Heart right ventricle (tissue), 16 donors: ENCODE data around the gene COLQ. TPM values are rescaled to one million over a fixed set of nuclear protein-coding genes. Genes with fewer than 3 reads are reported as not detected.
A peak's percentile ranks its signal among the peaks of the same experiment; 100 is the strongest.

Experiments used
- ATAC-seq, 8 donors: fragments of 200-7000 bp; cut with Tn5 transposase; one replicate each; pipeline ENCODE4 v1.9.1; 2020; ENCODE audit warnings: mild to moderate bottlenecking in 8 of 8, moderate library complexity in 8 of 8, moderate number of reproducible peaks in 1 of 8
- DNase-seq, 2 donors: peaks; one replicate each; pipeline ENCODE4 v3.0.0-alpha.2; 2020
- H3K27ac ChIP-seq, 10 donors: fragments of 200-600 bp; sonication (generic) in 2 of 10; one replicate each; pipeline versions ENCODE4 v1.5.0 to v1.8.0; 2020 to 2022; ENCODE audit warnings: mild to moderate bottlenecking in 3 of 10
- H3K27me3 ChIP-seq, 7 donors: fragments of 200-600 bp; one replicate each; pipeline ENCODE4 v1.8.0; 2021 to 2022; ENCODE audit warnings: mild to moderate bottlenecking in 2 of 7
- H3K36me3 ChIP-seq, 9 donors: fragments of 200-600 bp; sonication (generic) in 1 of 9; one replicate each; pipeline versions ENCODE4 v1.5.0 to v1.8.0; 2020 to 2022; ENCODE audit warnings: mild to moderate bottlenecking in 2 of 9
- H3K4me1 ChIP-seq, 9 donors: fragments of 200-600 bp; sonication (generic) in 1 of 9; one replicate each; pipeline versions ENCODE4 v1.5.0 to v1.8.0; 2020 to 2022; ENCODE audit warnings: mild to moderate bottlenecking in 4 of 9
- H3K4me3 ChIP-seq, 10 donors: fragments of 200-600 bp; sonication (generic) in 2 of 10; one replicate each; pipeline versions ENCODE4 v1.5.0 to v1.8.0; 2020 to 2022; ENCODE audit warnings: mild to moderate bottlenecking in 7 of 10, moderate library complexity in 2 of 10
- H3K9me3 ChIP-seq, 11 donors: fragments of 200-600 bp in 10 of 11; sonication (generic) in 2 of 11; one replicate each; pipeline versions ENCODE4 v1.5.0 to v1.8.0; 2013 to 2022; ENCODE audit warnings: mild to moderate bottlenecking in 2 of 11, control low read depth in 1 of 11, moderate library complexity in 1 of 11
- CTCF ChIP-seq, 9 donors: fragments of 200-600 bp; sonication (generic) in 2 of 9; IDR thresholded peaks; one replicate each; pipeline versions ENCODE4 v1.5.0 to v1.8.0; 2021 to 2022; ENCODE audit warnings: antibody characterized with exemption in 9 of 9, mild to moderate bottlenecking in 5 of 9, moderate library complexity in 1 of 9
- WGBS, 2 donors: extraction: QIAGEN DNeasy Blood & Tissue Kit; methylation state at CpG; one replicate each; pipeline ENCODE4 v1.1.7; 2013; ENCODE audit warnings: inconsistent platforms in 1 of 2; 5-methylcytosine and 5-hydroxymethylcytosine counted together
- intact Hi-C, 10 donors: fragments of 100-400 bp; cut with DNase I; formaldehyde crosslinking; loops; one replicate each; pipeline versions ENCODE4 v1.11.1 to v1.14.2; 2022
- polyA plus RNA-seq, 2 donors: library from polyadenylated mRNA; stranded (reverse); fragments of 200-250 nt; gene quantifications; one replicate each; pipeline ENCODE4 v1.2.3, GENCODE V29; 2013
- total RNA-seq, 10 donors: library from RNA; stranded (reverse); fragmentation: NEBNext Ultra II Directional in 3 of 10; extraction: Animal tissue kit (Norgen Biotek cat#: 25700) in 3 of 10; gene quantifications; one replicate each; pipeline versions ENCODE4 v1.2.1 to v1.2.4, GENCODE V29; 2021 to 2023
- donor health status: Arrhythmogenic right ventricular cardiomyopathy.
- donor health status: ischemic (EF 13 %, LVEDD 7.1; RV severe dilation, severe dysfunction).
- donor health status: healthy with polysubstance abuse.
- donor health status: DM: no; HTN: yes; CAD: no.
- donor health status: DM: no; HTN: no; CAD: no.
- donor health status: ischemic (EF 25% LVEDD 6.9; RV normal size, moderate dysfunction).
- donor health status: ischemic (EF 25% LVEDD 5.7; RV mildly dilated, moderate dysfunction).
- donor health status: healthy.
- donor health status: DM: yes; HTN: yes; CAD: no.
- donor health status: Ischemic cardiomyopathy.
- donor health status: ischemic (EF 35%, LVEDD 5.7; RV mildly dilated, moderate dysfunction).
- donor health status: nonischemic (EF 11% LVEDD 7.7; RV severe dilation, severe dysfunction).
- donor health status: DM: yes; HTN: yes; CAD: no.
- donor health status: PGD.
- donor health status: ischemic (EF 29% LVEDD 5.4; RV normal size, mild dysfunction).
- donor health status: nonischemic (EF 23%, LVEDD 6.1; RV moderate dilation, normal function).

The COLQ gene
- total and polyA plus RNA-seq, 12 donors = 0.85 to 23.3 (median 13.0) TPM

GRCh38 chr3:15439476-15439875, 82.0 kb downstream of the COLQ start:
- Histone ChIP-seq H3K36me3 (peaks cover 0 to 97% (median 54%) of the 10 kb centered on the region in 9 donors), H3K27me3 (no peaks in the 10 kb centered on the region), H3K4me1 (peaks cover 0 to 47% (median 5%) of the 10 kb centered on the region in 9 donors), H3K4me3 (no peak overlapping the region), H3K9me3 (no peaks in the 10 kb centered on the region), H3K27ac (peak overlapping the region in 1 of 10 donors; percentile 66)
- no peak for TF ChIP-seq CTCF (IDR thresholded peaks at IDR 0.05)
- intact Hi-C loops = loop anchor here in 2 of 10 donors (10.0 kb wide), 1 partner anchor 115 kb away; no protein-coding TSS in a partner anchor
- ATAC-seq (no peak), DNase-seq (no peak)

DNA sequence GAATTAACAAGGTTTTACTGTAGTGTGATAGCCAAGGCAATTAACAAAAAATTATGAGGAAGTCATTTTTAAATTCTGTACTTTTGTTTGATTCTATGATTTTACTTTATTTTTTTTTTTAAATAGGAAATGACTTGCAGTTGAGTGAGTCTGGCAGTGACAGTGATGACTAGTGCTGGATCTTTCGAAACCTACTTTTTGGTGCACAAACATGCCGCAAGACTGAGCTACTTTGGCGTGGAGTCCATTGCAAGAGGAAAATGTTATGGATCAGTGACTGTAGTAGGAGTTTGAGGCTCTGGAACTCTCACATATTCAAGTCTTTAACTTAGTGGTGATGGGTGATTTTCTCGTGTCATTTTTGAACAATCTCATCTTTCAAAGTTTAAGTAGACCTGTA, 82.5 kb downstream of the COLQ start:
- H3K27me3 ChIP-seq = no peaks in the 10 kb centered on the region
- no peak for TF ChIP-seq CTCF (IDR thresholded peaks at IDR 0.05)
- ATAC-seq (no peak), DNase-seq (no peak)
- 90 to 94% methylated on average over 4 of the region's 4 CpGs for WGBS, 2 donors
- H3K4me3 ChIP-seq = no peak overlapping the region
- H3K36me3 ChIP-seq = peaks cover 0 to 97% (median 58%) of the 10 kb centered on the region in 9 donors
- no peaks in the 10 kb centered on the region for H3K9me3 ChIP-seq
- H3K4me1 ChIP-seq = peaks cover 0 to 44% (median 5%) of the 10 kb centered on the region in 9 donors
- intact Hi-C loops = loop anchor here in 2 of 10 donors (10.0 kb wide), 1 partner anchor 116 kb away; no protein-coding TSS in a partner anchor
- H3K27ac ChIP-seq = peak overlapping the region in 1 of 10 donors; percentile 66

DNA sequence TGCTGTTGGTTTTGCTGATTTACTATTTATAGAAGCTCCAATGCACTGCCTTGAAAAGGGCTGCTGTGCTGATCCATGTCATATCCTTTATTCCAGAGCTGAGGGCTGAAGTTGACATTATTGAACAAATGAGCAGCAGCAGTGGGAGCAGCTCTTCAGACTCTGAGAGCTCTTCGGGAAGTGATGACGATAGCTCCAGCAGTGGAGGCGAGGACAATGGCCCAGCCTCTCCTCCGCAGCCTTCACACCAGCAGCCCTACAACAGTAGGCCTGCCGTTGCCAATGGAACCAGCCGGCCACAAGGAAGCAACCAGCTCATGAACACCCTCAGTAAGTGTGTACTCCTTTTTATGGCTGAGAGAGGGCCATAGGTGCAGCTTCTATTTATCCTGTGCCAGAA, 85.3 kb downstream of the COLQ start:
- no peak for DNase-seq
- Histone ChIP-seq H3K9me3 (no peaks in the 10 kb centered on the region), H3K27ac (no peak overlapping the region), H3K27me3 (no peaks in the 10 kb centered on the region), H3K36me3 (peaks cover 0 to 100% (median 67%) of the 10 kb centered on the region in 9 donors), H3K4me3 (no peak overlapping the region), H3K4me1 (peaks cover 0 to 35% (median 21%) of the 10 kb centered on the region in 9 donors)
- 92 to 95% methylated on average over 6 of the region's 6 CpGs for WGBS, 2 donors
- intact Hi-C loops = loop anchor here in 2 of 10 donors (10.0 kb wide), 1 partner anchor 119 kb away; no protein-coding TSS in a partner anchor
- no peak for TF ChIP-seq CTCF (IDR thresholded peaks at IDR 0.05)
- no peak for ATAC-seq

DNA sequence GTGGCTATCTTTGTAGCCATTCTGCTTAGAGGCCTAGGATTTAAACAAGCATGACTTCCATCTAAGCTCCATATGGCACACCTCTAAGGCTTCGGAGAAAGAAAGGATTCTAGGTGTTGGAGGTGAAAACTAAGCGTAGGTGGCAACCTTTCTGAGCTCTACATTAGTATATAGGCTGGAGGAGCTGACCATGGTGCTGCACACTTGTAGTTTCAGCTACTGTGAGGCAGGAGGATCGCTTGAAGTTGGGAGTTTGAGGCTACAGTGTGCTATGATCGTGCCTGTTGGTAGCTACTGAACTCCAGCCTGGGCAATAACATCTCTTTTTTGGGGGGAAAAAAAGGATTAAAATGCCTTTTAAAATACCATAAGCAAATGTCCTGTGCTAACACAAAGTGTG, 86.8 kb downstream of the COLQ start:
- WGBS, 2 donors = 96 to 97% methylated on average over 4 of the region's 4 CpGs
- ATAC-seq = no peak
- DNase-seq = no peak
- no peak overlapping the region for H3K27ac ChIP-seq
- TF ChIP-seq CTCF (IDR thresholded peaks at IDR 0.05) = no peak
- peaks cover 0 to 99% (median 69%) of the 10 kb centered on the region in 9 donors for H3K36me3 ChIP-seq
- intact Hi-C loops = loop anchor here in 3 of 10 donors (5.0 to 10.0 kb wide), 2 partner anchors 120 to 123 kb away; no protein-coding TSS in a partner anchor
- H3K9me3 ChIP-seq = no peaks in the 10 kb centered on the region
- H3K4me3 ChIP-seq = no peak overlapping the region
- no peaks in the 10 kb centered on the region for H3K27me3 ChIP-seq
- H3K4me1 ChIP-seq = peaks cover 0 to 36% (median 23%) of the 10 kb centered on the region in 9 donors
